ENCODE measurements around the gene CUL2.

Gene CUL2

GRCh38 chr10:35126062-35126529 lies 36.0 kb upstream of the CUL2 start:
- no peak for TF ChIP-seq PAX5 (IDR thresholded peaks at IDR 0.05; ENCODE audit: insufficient read depth, low read length, severe bottlenecking)
- TF ChIP-seq SPI1 (IDR thresholded peaks at IDR 0.05; ENCODE audit: low read depth, low read length): no peak
- no peak for TF ChIP-seq TAF1 (IDR thresholded peaks at IDR 0.05; ENCODE audit: low read depth, low read length)
- TF ChIP-seq POLR2AphosphoS5 (IDR thresholded peaks at IDR 0.05; ENCODE audit: low read depth, low read length): no peak
- TF ChIP-seq POU2F2 (IDR thresholded peaks at IDR 0.05; ENCODE audit: low read depth, low read length): no peak
- no peak for FAIRE-seq
- no peak for DNase-seq (ENCODE audit: insufficient read length, low spot score)

- DNase-seq (ENCODE audit: insufficient read length, low spot score) (no peak), FAIRE-seq (no peak)
- TF ChIP-seq TAF1 (IDR thresholded peaks at IDR 0.05; ENCODE audit: low read depth, low read length) (no peak), POLR2AphosphoS5 (IDR thresholded peaks at IDR 0.05; ENCODE audit: low read depth, low read length) (no peak), SPI1 (IDR thresholded peaks at IDR 0.05; ENCODE audit: low read depth, low read length) (no peak), POLR2A (IDR thresholded peaks at IDR 0.05; ENCODE audit: low read depth, low read length) (no peak), PAX5 (IDR thresholded peaks at IDR 0.05; ENCODE audit: insufficient read depth, low read length, severe bottlenecking) (no peak), POU2F2 (IDR thresholded peaks at IDR 0.05; ENCODE audit: low read depth, low read length) (no peak)
Observed at GRCh38 chr10:35124540-35124939, 34.4 kb upstream of the CUL2 start.

GRCh38 chr10:35119378-35119777 lies 29.2 kb upstream of the CUL2 start:
- FAIRE-seq (no peak), DNase-seq (ENCODE audit: insufficient read length, low spot score) (no peak)
- TF ChIP-seq PAX5 (IDR thresholded peaks at IDR 0.05; ENCODE audit: insufficient read depth, low read length, severe bottlenecking): no peak
- TF ChIP-seq SPI1 (IDR thresholded peaks at IDR 0.05; ENCODE audit: low read depth, low read length): no peak
- no peak for TF ChIP-seq POLR2AphosphoS5 (IDR thresholded peaks at IDR 0.05; ENCODE audit: low read depth, low read length)
- TF ChIP-seq POU2F2 (IDR thresholded peaks at IDR 0.05; ENCODE audit: low read depth, low read length): no peak
- TF ChIP-seq TAF1 (IDR thresholded peaks at IDR 0.05; ENCODE audit: low read depth, low read length): no peak
- no peak for TF ChIP-seq POLR2A (IDR thresholded peaks at IDR 0.05; ENCODE audit: low read depth, low read length)

DNA sequence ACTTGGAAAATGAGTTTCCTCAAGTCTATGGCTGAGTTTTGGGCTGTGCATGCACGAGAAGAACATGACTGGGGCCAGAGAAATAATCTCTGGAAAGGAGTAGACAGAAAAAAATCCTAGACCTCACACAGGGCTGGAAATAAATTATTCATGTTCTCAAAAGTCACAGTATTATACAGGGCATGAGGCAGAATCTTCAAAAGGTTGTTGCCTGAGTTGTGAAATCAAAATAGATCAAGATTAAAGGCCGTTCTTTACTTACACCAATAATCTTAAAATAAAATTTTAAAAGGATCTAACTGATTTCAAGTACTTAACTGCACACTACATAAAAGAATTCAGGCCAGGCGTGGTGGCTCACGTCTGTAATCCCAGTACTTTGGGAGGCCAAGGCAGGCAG lies 22.4 kb upstream of the CUL2 start:
- FAIRE-seq: no peak
- TF ChIP-seq TAF1 (IDR thresholded peaks at IDR 0.05; ENCODE audit: low read depth, low read length): no peak
- no peak for TF ChIP-seq POLR2A (IDR thresholded peaks at IDR 0.05; ENCODE audit: low read depth, low read length)
- no peak for TF ChIP-seq POU2F2 (IDR thresholded peaks at IDR 0.05; ENCODE audit: low read depth, low read length)
- TF ChIP-seq POLR2AphosphoS5 (IDR thresholded peaks at IDR 0.05; ENCODE audit: low read depth, low read length): no peak
- TF ChIP-seq PAX5 (IDR thresholded peaks at IDR 0.05; ENCODE audit: insufficient read depth, low read length, severe bottlenecking): no peak
- TF ChIP-seq SPI1 (IDR thresholded peaks at IDR 0.05; ENCODE audit: low read depth, low read length): no peak
- no peak for DNase-seq (ENCODE audit: insufficient read length, low spot score)

- no peak for FAIRE-seq
- no peak for DNase-seq (ENCODE audit: insufficient read length, low spot score)
- TF ChIP-seq POU2F2 (IDR thresholded peaks at IDR 0.05; ENCODE audit: low read depth, low read length): no peak
- no peak for TF ChIP-seq POLR2AphosphoS5 (IDR thresholded peaks at IDR 0.05; ENCODE audit: low read depth, low read length)
- no peak for TF ChIP-seq PAX5 (IDR thresholded peaks at IDR 0.05; ENCODE audit: insufficient read depth, low read length, severe bottlenecking)
- no peak for TF ChIP-seq TAF1 (IDR thresholded peaks at IDR 0.05; ENCODE audit: low read depth, low read length)
- TF ChIP-seq POLR2A (IDR thresholded peaks at IDR 0.05; ENCODE audit: low read depth, low read length): no peak
- no peak for TF ChIP-seq SPI1 (IDR thresholded peaks at IDR 0.05; ENCODE audit: low read depth, low read length)
Observed at GRCh38 chr10:35103882-35104281, 13.7 kb upstream of the CUL2 start.

- DNase-seq (ENCODE audit: insufficient read length, low spot score): no peak
- no peak for FAIRE-seq
- TF ChIP-seq POLR2AphosphoS5 (IDR thresholded peaks at IDR 0.05; ENCODE audit: low read depth, low read length): no peak
- TF ChIP-seq PAX5 (IDR thresholded peaks at IDR 0.05; ENCODE audit: insufficient read depth, low read length, severe bottlenecking): no peak
- no peak for TF ChIP-seq POU2F2 (IDR thresholded peaks at IDR 0.05; ENCODE audit: low read depth, low read length)
- no peak for TF ChIP-seq POLR2A (IDR thresholded peaks at IDR 0.05; ENCODE audit: low read depth, low read length)
- TF ChIP-seq TAF1 (IDR thresholded peaks at IDR 0.05; ENCODE audit: low read depth, low read length): no peak
- TF ChIP-seq SPI1 (IDR thresholded peaks at IDR 0.05; ENCODE audit: low read depth, low read length): no peak
Observed at GRCh38 chr10:35097510-35097909, 7.4 kb upstream of the CUL2 start.

GRCh38 chr10:35096312-35096711 lies 6.2 kb upstream of the CUL2 start:
- DNase-seq (ENCODE audit: insufficient read length, low spot score) (no peak), FAIRE-seq (no peak)
- TF ChIP-seq POLR2A (IDR thresholded peaks at IDR 0.05; ENCODE audit: low read depth, low read length): no peak

DNA sequence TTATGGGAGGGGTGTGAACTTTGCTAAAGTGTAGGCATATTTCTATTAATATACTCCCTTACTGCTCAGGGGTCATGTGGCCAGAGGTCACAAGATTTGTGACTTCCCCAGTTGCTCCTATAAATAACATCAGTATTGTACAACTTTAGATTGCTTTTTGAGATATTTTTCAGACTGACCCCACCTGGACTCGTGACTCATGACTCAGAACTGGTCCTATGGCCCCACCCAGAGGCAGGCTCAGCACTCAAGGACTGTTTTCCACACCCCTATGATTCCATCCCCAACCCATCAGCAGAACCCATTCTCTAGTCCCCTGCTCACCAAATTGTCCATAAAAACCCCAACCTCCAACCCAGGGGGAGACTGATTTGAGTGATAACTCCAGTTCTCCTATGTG lies 2.7 kb upstream of the CUL2 start:
- no peak for DNase-seq (ENCODE audit: insufficient read length, low spot score)
- no peak for TF ChIP-seq POU2F2 (IDR thresholded peaks at IDR 0.05; ENCODE audit: low read depth, low read length)
- TF ChIP-seq SPI1 (IDR thresholded peaks at IDR 0.05; ENCODE audit: low read depth, low read length): no peak
- no peak for TF ChIP-seq PAX5 (IDR thresholded peaks at IDR 0.05; ENCODE audit: insufficient read depth, low read length, severe bottlenecking)
- no peak for TF ChIP-seq POLR2A (IDR thresholded peaks at IDR 0.05; ENCODE audit: low read depth, low read length)
- no peak for TF ChIP-seq TAF1 (IDR thresholded peaks at IDR 0.05; ENCODE audit: low read depth, low read length)
- TF ChIP-seq POLR2AphosphoS5 (IDR thresholded peaks at IDR 0.05; ENCODE audit: low read depth, low read length): no peak
- FAIRE-seq: no peak

- FAIRE-seq: no peak
- DNase-seq (ENCODE audit: insufficient read length, low spot score): no peak
Observed at GRCh38 chr10:35091994-35092790, 2.1 kb upstream of the CUL2 start.

More at GRCh38 chr10:35091994-35092790, 2.1 kb upstream of the CUL2 start:
- TF ChIP-seq SPI1 (IDR thresholded peaks at IDR 0.05; ENCODE audit: low read depth, low read length) (no peak), POU2F2 (IDR thresholded peaks at IDR 0.05; ENCODE audit: low read depth, low read length) (no peak), POLR2A (IDR thresholded peaks at IDR 0.05; ENCODE audit: low read depth, low read length) (no peak), PAX5 (IDR thresholded peaks at IDR 0.05; ENCODE audit: insufficient read depth, low read length, severe bottlenecking) (no peak), TAF1 (IDR thresholded peaks at IDR 0.05; ENCODE audit: low read depth, low read length) (no peak), POLR2AphosphoS5 (IDR thresholded peaks at IDR 0.05; ENCODE audit: low read depth, low read length) (no peak)

Data from GM12891 (cell line).